ENCODE data around the gene LRRC8A. TPM values are rescaled to one million over a fixed set of nuclear protein-coding genes. Genes with fewer than 3 reads are reported as not detected.
A peak's percentile ranks its signal among the peaks of the same experiment; 100 is the strongest.

The LRRC8A gene
- total RNA-seq, 4 donors from 2014 or later = 70.0 to 153 (median 122) TPM

- no peak for DNase-seq
- 8 to 12% methylated on average over 10 to 12 of the region's 32 CpGs for WGBS, 2 donors
Measured at GRCh38 chr9:128921881-128922763, 40.2 kb downstream of the LRRC8A start.

DNA sequence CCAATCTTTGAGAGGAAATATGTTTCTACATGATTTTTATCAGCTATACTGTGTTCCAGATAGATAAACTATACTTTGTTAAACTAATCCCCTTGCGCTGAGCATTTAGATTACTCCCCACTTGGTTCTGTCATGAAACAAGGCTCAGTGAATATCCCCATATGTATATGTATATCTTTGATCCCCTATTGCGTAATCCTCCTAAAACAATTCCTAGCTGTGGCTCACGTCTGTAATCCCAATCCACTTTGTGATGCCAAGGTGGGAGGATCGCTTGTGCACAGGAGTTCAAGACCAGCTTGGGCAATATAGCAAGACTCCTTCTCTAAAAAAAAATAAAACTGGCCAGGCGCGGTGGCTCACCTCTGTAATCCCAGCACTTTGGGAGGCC lies 41.6 kb downstream of the LRRC8A start:
- H3K27me3 ChIP-seq = no peaks in the 10 kb centered on the region
- intact Hi-C loops (cut with DNase I) = no loop called here
- 78 to 81% methylated on average over 6 of the region's 6 CpGs for WGBS, 2 donors
- no peak for DNase-seq
- no peak overlapping the region for H3K4me3 ChIP-seq
- TF ChIP-seq POLR2A (IDR thresholded peaks at IDR 0.05) = no peak
- TF ChIP-seq, protein P1, sequence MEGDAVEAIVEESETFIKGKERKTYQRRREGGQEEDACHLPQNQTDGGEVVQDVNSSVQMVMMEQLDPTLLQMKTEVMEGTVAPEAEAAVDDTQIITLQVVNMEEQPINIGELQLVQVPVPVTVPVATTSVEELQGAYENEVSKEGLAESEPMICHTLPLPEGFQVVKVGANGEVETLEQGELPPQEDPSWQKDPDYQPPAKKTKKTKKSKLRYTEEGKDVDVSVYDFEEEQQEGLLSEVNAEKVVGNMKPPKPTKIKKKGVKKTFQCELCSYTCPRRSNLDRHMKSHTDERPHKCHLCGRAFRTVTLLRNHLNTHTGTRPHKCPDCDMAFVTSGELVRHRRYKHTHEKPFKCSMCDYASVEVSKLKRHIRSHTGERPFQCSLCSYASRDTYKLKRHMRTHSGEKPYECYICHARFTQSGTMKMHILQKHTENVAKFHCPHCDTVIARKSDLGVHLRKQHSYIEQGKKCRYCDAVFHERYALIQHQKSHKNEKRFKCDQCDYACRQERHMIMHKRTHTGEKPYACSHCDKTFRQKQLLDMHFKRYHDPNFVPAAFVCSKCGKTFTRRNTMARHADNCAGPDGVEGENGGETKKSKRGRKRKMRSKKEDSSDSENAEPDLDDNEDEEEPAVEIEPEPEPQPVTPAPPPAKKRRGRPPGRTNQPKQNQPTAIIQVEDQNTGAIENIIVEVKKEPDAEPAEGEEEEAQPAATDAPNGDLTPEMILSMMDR (IDR thresholded peaks at IDR 0.05) = no peak
- H3K27ac ChIP-seq = peak overlapping the region in 2 of 4 donors; percentile 93
- peaks cover 0 to 22% (median 0%) of the 10 kb centered on the region in 3 donors for H3K36me3 ChIP-seq
- no peaks in the 10 kb centered on the region for H3K9me3 ChIP-seq
- peaks cover 41 to 65% (median 45%) of the 10 kb centered on the region in 3 donors for H3K4me1 ChIP-seq

More at GRCh38 chr9:128921881-128922763, 40.2 kb downstream of the LRRC8A start:
- H3K36me3 ChIP-seq = peaks cover 0 to 29% (median 4%) of the 10 kb centered on the region in 3 donors
- TF ChIP-seq POLR2A (IDR thresholded peaks at IDR 0.05) = no peak
- TF ChIP-seq, protein P1 (IDR thresholded peaks at IDR 0.05) = peak in 1 of 6 experiments; percentile 11
- no peaks in the 10 kb centered on the region for H3K27me3 ChIP-seq
- H3K9me3 ChIP-seq = no peaks in the 10 kb centered on the region
- peak overlapping the region; percentile 30 to 73 (median 57) for H3K4me3 ChIP-seq
- H3K4me1 ChIP-seq = peaks cover 45 to 65% (median 47%) of the 10 kb centered on the region in 3 donors
- H3K27ac ChIP-seq = peak overlapping the region; percentile 83 to 93 (median 92)
- intact Hi-C loops (cut with DNase I) = no loop called here

DNA sequence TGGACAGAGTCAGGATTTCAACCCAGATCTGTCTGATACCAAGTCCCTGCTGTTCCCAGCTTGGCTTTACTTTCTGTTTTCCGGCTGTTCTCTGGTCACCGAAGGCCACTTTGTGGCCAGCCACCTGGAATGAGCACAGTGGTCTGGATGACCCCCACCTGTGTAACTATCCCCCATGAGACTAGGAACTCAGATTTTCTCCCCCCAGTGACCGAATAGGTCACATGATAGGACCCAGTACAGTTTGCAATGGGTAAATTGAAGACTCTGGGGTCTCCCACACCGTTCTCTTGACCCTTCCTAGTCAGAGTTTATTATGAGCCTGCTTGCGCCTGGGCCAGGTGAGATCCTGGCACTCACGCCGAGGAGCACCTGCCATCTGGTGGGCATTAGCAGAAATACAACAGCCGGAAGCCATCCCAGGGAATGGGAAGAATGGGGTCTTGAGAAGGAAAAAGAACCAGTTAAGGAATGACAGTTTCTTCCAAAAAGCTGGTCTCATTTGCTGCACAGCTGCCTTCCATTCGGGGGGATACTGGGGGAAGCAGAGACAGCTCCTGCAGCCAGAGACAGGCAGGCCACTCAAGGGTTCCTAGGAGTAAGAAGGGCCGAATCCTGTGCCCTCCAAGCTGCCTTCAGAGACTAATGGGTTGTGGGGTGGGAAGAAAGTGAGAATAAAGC lies 45.9 kb downstream of the LRRC8A start:
- 21 to 25% methylated on average over 9 to 10 of the region's 10 CpGs for WGBS, 2 donors
- intact Hi-C loops (cut with DNase I) = loop anchor here (5.0 kb wide), 1 partner anchor 66 kb away; no protein-coding TSS in a partner anchor
- no peaks in the 10 kb centered on the region for H3K9me3 ChIP-seq
- peaks cover 0 to 10% (median 0%) of the 10 kb centered on the region in 3 donors for H3K36me3 ChIP-seq
- H3K27ac ChIP-seq = peak overlapping the region in 3 of 4 donors; percentile 4 to 54 (median 21)
- no peak overlapping the region for H3K4me3 ChIP-seq
- no peak for DNase-seq
- H3K4me1 ChIP-seq = peaks cover 4 to 25% (median 11%) of the 10 kb centered on the region in 3 donors
- TF ChIP-seq, protein P1 (IDR thresholded peaks at IDR 0.05) = peak; percentile 88 to 94 (median 92)
- no peak for TF ChIP-seq POLR2A (IDR thresholded peaks at IDR 0.05)
- no peaks in the 10 kb centered on the region for H3K27me3 ChIP-seq

- intact Hi-C loops (cut with DNase I) = loop anchor here (5.0 kb wide), 1 partner anchor 66 kb away; no protein-coding TSS in a partner anchor
- WGBS, 2 donors = 77 to 87% methylated on average over 2 of the region's 2 CpGs
- Histone ChIP-seq H3K36me3 (peaks cover 0 to 14% (median 5%) of the 10 kb centered on the region in 3 donors), H3K9me3 (no peaks in the 10 kb centered on the region), H3K27ac (peak overlapping the region in 2 of 4 donors; percentile 4 to 54), H3K27me3 (no peaks in the 10 kb centered on the region), H3K4me3 (no peak overlapping the region), H3K4me1 (peaks cover 3 to 18% (median 6%) of the 10 kb centered on the region in 3 donors)
- no peak for DNase-seq
- TF ChIP-seq, protein P1 (IDR thresholded peaks at IDR 0.05) = no peak
- TF ChIP-seq POLR2A (IDR thresholded peaks at IDR 0.05) = no peak
Measured at GRCh38 chr9:128928624-128929023, 46.7 kb downstream of the LRRC8A start.

Measured in esophagus squamous epithelium (tissue), 5 donors.